ENCODE measurements around the gene FBXO42. TPM values are rescaled to one million over a fixed set of nuclear protein-coding genes. Genes with fewer than 3 reads are reported as not detected.
A peak's percentile ranks its signal among the peaks of the same experiment; 100 is the strongest.

The FBXO42 gene
- total and polyA plus RNA-seq, 9 of the 15 experiments (the other 6 are each of a cell fraction or from before 2014, with no cell fraction given) = 7.2 to 24.8 (median 17.4) TPM

DNA sequence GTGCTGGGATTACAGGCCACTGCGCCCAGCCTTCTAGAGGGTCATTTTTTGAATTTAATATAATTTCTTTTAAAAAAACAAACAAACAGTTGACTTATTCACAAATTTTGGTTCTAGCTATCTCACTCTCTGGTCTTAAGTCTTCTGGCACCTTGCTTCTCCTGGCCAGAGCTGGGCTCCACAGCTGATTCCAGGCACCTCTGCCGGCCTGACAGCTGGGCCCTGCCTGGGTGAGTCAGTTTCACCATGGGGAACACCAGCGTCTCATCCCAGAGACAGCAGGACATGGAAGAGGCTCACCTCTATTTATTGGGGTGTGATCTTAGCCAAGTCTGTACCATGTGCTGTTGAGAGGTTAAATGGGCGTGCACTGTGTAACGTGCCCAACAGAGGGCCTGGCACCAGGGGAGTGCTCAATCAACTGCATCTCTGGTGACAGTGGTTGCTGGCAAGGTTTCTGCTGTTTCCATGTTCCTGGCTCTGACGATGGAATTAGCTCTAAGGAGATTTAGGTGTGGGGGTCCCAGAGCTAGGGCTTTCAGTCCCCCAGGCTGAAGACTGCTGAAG, 116.3 kb downstream of the FBXO42 start (continued):
- TF ChIP-seq ZNF592 (IDR thresholded peaks at IDR 0.05) (peak; percentile 15), KDM2B (CRISPR knock-in tag; IDR thresholded peaks at IDR 0.05) (no peak), DACH1 (IDR thresholded peaks at IDR 0.05; ENCODE audit: partially characterized antibody) (peak; percentile 26), ZNF830 (CRISPR knock-in tag; IDR thresholded peaks at IDR 0.05) (no peak), MXI1 (IDR thresholded peaks at IDR 0.05; ENCODE audit: low read depth, low read length) (no peak), ZC3H8 (IDR thresholded peaks at IDR 0.05) (no peak), VEZF1 (CRISPR knock-in tag; IDR thresholded peaks at IDR 0.05) (no peak), CTBP1 (IDR thresholded peaks at IDR 0.05; ENCODE audit: borderline replicate concordance) (0 out of 2 replicates have a peak, but pooled peaks have one; percentile 4), FOS (IDR thresholded peaks at IDR 0.05; ENCODE audit: extremely low read depth, insufficient read length) (no peak), USF1 (CRISPR knock-in tag; IDR thresholded peaks at IDR 0.05) (0 out of 2 replicates have a peak, but pooled peaks have one; percentile 25), ZNF583 (CRISPR knock-in tag; IDR thresholded peaks at IDR 0.05) (no peak), NR4A1 (CRISPR knock-in tag; IDR thresholded peaks at IDR 0.05) (no peak), NR4A1 (tag; IDR thresholded peaks at IDR 0.05) (0 out of 2 replicates have a peak, but pooled peaks have one; percentile 22)
- TF ChIP-seq, protein P1, sequence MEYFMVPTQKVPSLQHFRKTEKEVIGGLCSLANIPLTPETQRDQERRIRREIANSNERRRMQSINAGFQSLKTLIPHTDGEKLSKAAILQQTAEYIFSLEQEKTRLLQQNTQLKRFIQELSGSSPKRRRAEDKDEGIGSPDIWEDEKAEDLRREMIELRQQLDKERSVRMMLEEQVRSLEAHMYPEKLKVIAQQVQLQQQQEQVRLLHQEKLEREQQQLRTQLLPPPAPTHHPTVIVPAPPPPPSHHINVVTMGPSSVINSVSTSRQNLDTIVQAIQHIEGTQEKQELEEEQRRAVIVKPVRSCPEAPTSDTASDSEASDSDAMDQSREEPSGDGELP (CRISPR knock-in tag; IDR thresholded peaks at IDR 0.05; ENCODE audit: borderline replicate concordance) = peak; percentile 81

Measured in K562 (cell line).